SIG-M5 (cell line): ENCODE measurements around the gene DNER.

Experiments used
- DNase-seq: peaks from one replicate; lab custom pipeline; 2025; lab: John Stamatoyannopoulos, UW

The DNER gene

DNA sequence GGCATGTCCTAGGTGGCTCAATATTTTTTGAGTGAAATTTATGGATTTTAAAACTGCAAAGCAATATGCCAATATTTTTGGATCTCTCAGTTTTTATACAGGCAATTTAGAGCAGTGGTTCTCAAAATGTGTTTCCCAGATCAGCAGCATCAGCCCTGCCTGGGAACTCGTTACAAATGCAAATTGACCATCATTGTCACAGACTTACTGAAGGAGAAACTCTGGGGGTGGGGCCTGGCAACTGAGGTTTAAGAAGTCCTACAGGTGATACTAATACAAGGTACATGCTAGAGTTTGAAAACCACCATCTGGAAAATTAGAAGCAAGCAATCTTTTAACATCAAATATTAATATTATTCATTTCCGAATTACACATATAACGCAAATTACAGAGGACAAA is 227.7 kb downstream of the DNER start:
- DNase-seq = no peak

DNA sequence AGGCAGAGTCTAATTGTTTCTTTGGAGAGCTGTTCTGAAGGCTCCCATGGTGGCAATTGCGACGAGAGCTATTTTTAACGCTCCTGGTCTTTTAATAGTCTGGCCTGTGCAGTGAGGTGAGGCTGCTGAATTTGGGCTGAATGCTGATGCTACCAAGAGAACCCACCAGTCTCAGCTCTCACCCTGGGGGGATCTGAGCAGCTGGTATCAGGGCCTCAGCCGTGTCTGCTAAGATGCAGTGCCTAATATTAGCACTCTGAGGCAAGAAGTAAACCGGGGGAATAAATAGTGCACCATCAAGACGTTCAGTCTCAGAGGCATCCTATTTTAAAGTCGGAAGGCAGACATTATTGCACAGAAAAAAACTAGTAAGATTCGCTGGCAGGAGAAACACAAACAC is 228.5 kb downstream of the DNER start:
- DNase-seq = no peak

DNA sequence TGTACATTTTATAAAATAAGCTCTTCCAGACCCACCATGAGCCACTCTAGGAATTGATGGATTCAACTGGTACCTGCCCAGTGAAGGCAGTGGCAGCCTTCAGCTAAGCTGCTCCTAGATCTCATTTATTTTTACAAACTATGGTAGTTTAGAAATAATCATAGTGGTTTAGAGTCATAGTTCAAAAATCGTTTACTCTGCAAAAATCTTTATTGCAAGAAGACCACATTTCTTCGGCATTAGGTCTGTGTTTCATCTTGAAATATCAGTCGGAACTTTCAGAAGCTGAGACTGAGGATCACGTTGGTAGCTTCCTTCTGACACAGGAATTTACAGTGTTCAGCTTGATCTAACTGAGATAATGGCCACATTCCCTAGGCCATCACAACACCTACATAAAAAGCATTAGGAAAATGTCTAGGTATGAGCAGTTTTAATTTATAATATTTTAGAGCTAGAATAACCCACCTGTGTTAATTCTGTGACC is 237.0 kb downstream of the DNER start:
- DNase-seq = no peak

DNA sequence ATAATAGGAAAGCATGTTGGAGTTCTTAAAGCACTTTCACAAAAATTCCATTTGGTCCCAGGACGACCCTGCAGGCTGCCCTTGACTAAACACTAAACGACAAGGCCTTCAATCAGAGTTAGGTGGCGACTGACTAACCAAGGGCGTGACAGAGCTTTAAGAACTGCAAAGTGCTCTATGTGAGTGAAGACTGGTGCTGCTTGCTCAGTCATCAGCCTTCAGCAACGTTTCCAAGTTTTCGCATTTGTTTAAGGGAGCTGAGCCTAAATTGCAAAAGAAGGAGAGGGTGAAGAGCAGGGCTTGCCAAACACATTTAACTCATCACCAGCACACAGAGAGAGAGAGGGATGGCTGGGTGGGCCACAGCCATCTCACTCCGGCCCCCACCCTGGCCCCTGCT is 238.6 kb downstream of the DNER start:
- no peak for DNase-seq

DNA sequence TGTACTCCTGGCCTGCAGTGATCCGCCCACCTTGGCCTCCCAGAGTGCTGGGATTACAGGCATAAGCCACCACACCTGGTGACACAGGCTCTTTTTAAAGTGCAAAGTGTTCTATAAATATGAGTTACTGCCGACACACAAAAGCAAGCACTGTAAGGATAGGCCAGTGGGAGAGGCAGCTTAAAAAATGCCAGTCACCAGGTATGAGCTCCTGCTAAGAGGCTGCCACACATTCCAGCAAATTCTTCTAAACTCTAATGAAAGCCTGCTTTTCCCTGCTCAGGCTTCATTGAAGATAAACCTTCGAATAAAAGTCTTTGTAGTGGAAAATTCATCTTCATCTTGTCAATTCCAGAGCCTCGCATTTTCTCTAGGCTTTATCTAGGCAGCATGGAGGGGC is 240.2 kb downstream of the DNER start:
- DNase-seq = no peak

DNA sequence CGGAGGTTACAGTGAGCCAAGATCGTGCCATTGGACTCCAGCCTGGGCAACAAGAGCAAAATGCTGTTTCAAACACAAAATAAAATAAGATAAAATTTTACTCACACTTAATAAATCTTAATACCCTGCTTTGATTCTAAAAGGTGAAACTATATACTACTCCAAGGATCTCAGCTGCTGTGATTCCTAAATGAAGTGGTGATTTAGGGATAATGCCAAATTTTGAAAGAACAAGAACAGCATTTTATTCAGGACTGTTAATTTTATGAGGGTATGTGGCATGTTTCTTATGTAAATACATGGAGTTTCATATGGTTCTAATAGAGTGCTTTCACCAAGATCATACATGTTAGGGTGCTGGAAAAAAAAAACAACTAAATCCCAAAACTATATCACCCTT is 243.6 kb downstream of the DNER start:
- DNase-seq = no peak

DNA sequence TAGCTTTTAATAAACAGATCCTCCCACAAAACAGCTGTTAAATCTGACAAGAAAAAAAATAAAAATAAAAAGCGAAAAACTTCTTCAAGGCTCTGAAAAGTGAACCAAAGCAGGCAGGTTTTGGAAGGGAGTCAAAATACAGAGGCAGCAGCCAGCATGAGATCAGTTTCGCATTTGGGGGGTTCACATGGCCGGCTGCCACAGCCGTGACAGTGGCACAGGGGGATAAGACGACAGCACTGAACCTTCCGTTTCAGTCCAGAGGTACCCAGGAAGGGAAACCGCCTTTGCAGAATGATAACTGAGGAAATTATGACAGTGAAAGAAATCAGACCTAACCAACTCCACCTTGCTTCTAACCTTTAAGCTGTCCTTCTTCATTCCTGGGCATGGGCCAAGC is 246.6 kb downstream of the DNER start:
- no peak for DNase-seq

DNA sequence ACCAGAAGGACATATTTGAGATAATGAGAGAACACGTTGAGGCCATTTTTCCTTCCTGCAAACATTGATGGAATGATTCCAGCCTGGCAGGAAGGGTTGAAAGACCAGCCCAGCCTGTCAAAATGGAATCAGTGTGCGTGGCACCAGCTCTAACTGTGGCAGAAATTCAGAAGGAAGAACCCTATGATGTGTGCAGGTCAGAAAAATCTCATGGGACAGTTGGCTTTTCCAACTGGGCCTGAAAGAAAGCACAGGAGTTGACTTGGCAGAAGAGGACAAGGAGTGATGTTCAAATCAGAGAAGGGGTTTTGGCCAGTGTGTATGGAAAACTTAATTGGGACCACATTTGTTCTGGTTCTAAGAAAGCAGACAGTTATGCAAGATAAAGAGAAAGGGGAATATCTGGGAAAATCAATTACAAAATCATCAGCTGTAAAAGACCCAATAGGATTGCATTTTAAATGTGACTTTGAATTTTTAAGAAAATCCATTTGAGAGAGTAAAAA is 250.5 kb downstream of the DNER start:
- no peak for DNase-seq

DNA sequence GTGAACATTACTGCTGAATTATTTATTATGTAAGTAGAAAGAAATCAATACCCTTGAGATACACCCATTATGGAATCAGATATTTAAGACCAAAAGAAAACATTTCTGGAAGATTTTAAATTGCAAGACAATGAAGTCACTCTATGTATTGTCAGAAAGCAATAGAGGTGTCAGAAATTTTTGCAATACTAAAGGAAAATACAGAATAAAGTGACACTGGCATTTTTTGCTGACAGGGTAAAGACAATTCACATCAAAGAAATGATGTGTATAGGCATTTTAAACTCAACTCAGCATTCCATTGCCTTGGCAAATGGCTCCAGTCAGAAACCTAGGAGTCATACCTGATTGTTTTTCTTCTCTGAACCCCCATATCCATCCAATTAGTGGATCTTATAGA is 252.2 kb downstream of the DNER start:
- DNase-seq = no peak

DNA sequence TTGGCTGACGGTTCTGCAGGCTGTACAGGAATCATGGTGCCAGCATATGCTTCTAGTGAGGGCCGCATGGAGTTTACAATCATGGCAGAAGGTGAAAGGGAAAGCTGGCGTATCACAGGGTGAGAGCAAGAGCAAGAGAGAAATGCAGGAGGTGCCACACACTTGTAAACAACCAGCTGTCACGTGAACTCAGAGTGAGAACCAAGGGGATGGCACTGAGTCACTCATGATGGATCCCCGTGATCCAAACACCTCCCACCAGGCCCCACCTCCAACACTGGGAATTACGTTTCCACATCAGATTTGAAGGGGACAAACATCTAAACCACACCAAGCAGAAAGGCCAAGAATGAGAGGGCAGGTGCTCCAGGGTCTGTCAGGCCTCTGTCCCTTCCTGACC is 258.3 kb downstream of the DNER start:
- DNase-seq = no peak

DNA sequence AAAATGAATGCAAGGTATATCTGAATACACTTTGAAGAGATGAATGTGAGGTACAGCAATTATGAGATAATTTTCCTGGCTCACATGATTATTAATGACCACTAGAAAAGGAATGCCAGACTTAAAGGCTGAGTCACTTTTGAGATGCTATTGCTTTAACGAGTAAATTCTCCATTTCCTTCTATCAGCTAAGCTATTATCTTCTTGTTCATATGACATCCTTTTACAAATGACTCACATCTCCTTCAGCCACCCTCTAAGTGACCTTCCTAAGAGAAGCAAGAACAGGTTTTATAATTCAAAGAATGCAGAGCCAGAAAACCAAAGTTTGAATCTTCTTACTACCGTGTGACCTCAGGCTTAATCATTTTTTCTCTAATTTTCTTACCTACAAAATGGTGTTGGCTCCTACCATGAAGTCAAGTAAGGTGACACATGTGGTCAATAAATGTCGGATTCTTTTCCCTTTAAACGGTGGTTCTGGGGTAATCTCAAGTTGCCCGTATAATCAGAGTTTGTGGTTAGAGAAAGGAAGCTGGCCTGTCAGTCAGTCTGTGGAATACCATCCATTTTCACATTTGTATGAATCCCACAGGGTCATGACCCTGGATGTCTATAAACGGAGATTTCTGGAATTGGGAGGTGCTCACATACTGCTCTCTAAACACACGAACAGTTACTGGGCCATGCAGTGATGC is 259.3 kb downstream of the DNER start:
- no peak for DNase-seq

DNA sequence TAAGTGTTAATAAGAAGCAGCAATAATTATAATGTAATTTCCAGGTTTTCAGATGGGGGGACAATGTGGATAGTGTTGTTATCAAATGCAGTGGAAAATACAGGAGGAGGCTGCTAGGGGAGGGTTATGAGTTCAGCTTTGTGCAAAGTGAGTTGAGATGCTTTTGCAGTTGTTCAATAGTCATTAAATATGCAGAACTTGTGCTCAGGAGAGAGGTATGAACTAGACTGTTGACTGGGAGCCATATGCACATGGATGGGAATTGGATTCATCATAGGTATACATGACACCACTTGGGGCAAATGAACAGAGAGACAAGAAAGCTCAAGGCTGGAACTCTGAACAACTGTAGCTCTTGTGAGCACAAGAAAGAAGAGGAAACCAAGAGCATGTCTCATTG is 261.1 kb downstream of the DNER start:
- DNase-seq = no peak

DNA sequence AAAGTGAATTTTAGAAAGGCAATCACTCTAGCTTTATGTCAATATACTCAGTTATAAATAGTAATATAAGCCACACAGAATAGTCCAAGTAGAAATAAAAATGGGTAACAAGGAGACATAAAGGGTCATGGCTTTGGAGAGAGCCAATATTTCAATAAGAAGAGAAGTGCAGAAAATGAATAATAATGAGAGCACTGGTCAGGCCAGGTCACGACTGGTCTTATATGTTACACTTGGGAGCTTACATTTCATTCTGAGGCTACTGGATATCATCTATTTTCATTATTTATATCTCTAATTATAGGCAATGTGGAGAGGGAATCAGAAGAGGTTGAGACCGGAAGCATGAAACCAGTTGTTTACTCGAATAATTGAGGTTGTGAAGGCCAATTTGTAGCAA is 262.5 kb downstream of the DNER start:
- no peak for DNase-seq

DNA sequence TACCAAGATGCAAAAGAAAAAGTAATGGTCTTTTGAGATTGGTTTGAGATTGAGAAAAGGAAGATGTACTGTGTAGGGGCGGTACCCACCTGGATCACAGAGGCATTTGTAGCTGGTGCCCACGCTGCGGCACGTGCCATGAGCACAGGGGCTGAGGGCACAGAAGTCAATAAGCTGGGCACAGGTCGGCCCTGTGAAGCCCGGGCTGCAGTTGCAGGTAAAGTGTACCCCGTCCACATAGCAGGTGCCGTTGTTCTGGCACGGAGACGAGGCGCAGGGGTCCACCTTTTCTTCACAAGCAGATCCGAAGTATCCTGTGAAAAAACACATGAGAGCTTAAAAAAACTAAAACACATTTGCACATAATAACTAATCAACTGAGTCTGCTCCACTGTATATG is 267.1 kb downstream of the DNER start:
- no peak for DNase-seq

DNA sequence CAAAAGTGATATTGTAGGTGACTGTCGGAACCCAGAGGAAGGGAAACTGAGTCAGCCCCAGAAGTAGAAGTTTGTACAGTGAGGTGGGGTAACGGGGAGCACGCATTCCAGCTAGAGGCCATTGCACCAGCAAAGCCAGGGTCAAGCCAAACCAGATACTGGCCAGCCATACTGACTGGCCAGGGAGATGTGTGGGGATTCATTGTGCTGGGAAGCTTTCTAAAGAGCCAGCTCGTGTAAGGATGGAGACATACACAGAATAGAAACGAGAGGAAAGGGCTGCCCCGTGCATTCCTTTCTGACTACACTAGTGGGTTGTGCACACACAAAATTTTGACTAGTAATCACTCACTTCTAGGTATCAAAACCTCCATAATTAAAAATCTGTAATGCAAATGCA is 268.0 kb downstream of the DNER start:
- DNase-seq = no peak

DNA sequence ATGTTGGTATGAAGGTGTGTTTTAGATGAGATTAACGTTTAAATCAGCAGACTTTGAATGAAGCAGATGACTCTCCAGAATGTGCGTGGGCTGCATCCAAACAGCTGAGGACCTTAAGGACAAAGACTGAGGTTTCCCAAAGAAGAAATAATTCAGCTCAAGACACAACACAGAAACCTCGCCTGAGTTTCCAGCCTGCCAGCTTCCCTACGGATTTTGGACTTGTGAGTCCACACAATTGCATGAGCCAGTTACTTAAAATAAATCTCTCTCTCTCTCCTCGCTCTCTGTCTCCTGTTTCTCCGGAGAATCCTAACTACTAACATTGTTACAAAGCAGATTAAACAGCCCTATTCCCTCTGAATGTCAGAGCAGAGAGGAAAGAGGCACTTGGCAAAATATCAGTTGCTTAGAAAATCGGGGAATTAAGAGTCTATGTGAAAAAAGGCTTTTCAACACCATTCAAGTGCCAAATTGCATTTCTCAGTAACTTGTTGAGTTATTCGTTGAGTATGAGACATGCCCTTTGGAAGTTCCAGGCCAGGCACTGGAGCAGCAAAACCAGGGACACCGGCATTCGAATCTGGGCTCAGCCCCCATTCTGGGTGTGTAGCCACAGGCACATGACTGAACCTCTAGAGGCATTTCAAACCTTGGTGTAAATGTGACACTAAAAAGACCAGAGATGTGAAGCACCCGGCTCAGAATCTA is 268.7 kb downstream of the DNER start:
- DNase-seq = no peak

DNA sequence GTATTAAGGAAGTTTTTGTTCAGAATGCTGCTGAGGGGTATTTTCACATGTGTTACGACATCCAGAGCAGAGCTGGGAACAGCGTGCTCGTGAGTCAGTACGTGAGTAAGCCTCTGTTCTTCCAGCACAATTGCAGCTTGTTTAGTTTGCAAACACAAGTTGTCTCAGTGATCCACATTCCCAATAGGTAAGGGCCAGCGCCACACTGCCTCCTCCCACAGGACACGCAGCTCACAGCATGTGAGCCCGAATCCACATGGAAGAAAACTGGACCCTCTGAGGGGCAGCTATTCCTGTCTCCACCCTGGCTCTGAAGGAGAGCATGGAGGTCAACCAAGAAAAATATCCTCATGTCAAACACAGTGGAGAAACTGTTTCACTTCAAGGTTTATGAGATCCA is 269.3 kb downstream of the DNER start:
- DNase-seq = no peak

DNA sequence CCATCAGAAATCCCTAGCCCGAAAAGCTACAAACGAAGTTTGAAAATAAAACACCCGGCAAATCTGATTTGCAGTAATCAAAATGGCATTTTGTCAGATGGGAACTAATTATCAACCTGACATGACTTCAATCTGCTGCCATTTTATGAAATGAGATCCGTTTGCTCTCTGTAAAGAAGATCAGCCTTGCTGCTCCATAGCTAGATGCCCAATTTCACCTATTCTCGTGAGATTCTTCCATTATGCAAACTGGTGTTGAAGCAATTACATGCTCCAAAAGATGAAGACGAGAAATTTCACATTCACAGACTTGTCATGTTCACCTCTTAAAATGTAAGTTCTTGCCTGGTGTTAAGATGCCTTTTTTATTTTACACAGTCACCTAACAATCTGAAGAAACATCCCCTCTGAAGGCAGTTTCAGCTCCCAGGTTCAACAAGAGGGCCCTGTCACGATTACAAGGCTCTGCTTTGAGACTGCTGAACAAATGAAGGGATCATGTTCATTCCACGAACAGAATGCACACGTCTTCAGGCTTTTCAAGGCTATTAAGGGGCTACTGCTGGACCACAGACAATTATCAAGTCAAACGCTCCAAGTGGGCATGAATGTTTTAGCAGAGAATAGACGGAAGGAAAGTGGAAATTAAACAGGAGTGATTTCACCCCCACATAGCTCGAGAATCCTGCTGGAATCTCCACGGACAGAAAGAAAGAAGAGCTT is 270.6 kb downstream of the DNER start:
- DNase-seq = no peak

DNA sequence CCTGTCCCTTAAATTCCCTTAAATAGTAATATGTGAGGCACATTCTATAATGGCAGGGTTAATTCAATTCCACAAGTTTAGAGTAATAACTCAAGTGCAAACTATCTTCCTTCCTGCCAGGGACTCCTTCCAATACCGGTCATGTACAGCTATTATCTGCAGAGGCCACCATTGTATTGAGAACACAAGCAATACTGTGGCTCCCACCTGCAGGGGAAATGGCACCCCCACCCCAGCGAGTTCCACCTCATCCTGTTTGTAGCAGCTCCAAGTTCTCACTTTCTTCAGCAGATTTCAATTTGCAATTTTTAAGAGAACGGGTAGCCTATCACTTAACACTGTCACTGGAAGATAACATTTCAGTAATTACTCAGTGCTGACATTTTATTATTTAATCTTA is 271.2 kb downstream of the DNER start:
- no peak for DNase-seq

DNA sequence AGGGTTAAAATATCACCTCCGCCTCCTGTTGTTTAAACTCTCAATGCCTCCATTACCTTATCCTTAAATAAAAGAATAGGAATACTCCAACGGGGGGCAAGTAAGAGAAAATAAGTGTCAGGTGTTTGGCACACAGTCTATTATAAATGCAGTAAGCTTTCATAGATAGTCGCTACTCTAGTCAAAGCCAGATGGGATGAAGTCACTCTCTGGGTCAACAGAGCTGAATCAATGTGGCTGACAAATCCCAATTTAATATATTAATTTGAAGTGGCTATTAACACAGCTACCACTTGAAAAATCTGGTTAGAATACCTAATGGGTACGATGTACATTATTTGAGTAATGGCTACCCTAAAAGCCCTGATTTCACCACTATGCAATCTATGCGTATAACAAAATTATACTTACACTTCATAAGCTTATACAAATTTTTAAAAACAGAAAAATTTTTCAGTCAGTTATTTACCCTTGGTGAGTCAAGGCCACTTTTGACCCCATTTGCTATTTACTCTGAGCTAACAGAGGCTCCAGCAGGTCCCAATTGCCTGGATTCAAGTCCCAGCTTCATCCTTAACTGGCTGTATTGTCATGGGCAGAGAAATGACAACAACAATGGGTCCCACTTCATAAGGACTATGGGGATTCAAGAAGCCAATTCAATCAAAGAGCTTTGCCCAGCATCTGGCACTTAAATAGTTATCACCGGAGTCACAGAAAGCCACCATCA is 275.8 kb downstream of the DNER start:
- DNase-seq = no peak

DNA sequence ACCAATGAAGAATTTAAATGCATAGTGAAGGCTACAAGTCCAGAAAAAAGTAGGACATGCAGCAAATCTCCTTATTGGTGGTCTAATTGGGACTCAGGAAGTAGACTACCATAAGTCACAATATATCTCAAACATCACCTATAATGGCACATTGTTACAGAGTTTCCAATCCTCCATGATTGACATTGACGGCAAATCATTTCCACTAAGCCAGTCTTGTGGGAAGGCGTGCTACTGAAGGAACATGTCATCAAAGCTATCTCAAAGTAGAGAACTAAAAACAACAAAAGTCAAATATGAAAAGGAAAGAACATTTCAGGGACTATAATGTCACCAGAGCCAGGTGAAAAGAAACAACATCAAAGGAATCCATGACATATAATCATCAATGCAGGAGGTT is 276.9 kb downstream of the DNER start:
- DNase-seq = no peak

DNA sequence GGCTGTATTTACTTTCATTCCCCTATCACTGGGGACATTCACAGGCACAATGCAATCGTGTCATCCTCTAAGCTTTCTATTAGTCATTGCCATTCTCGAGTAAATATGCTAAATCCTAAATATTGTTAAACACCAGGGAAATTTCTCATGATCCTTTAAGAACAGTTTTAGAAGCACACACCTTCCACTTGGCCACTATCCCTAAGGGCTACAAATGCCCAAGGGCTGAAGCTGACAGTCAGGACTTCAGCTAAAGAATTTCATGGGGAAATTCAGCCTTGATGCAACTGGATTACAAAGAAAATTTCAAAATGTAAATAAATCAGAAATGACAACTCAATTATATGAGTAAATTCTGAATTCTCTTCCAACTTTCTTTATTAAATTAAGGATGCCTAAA is 280.2 kb downstream of the DNER start:
- no peak for DNase-seq
